HepG2 (cell line): ENCODE data around the gene SERPIND1. TPM values are rescaled to one million over a fixed set of nuclear protein-coding genes. Genes with fewer than 3 reads are reported as not detected.

ENCODE experiments used
- ATAC-seq: fragments of 200-7000 bp; cut with Tn5 transposase; 3 replicates; pipeline ENCODE4 v1.9.1; 2020; ENCODE audit warnings: mild to moderate bottlenecking, moderate library complexity
- BruUV-seq: library from RNA; stranded (reverse); fragments of 400-500 nt; replicated peaks from 2 replicates; lab custom pipeline; 2021; lab: Mats Ljungman, UMichigan
- CTCF ChIA-PET: fragments of 300-600 bp; formaldehyde crosslinking; extraction: SDS; loops from one replicate; lab custom pipeline; 2021; ENCODE audit warnings: low total read pairs, inconsistent platforms, low intra/inter-chr PET ratio; lab: Yijun Ruan, JAX
- POLR2A ChIA-PET: fragments of 350-600 bp; sonication (Branson Sonifier 250); formaldehyde crosslinking; loops from one replicate; lab custom pipeline; 2020; ENCODE audit warnings: antibody characterized with exemption, inconsistent platforms; lab: Yijun Ruan, JAX
- DNase-seq: peaks from one replicate; pipeline ENCODE4 v3.0.0-alpha.2; 2015; ENCODE audit warnings: low spot score
- FAIRE-seq: peaks from 3 replicates; lab custom pipeline; 2011; peaks lifted over from hg19 to GRCh38; lab: Jason Lieb, UNC
- H2AFZ ChIP-seq: one replicate; pipeline ENCODE4 v1.6.1; 2011; ENCODE audit warnings: low read length, inconsistent platforms
- H3K27ac ChIP-seq: fragments of 300-600 bp; 3 replicates; pipeline ENCODE4 v1.8.0; 2011; ENCODE audit warnings: mixed run types, mild to moderate bottlenecking, mixed read lengths, low read length, inconsistent platforms; ENCODE audit not compliant: insufficient read depth; ENCODE audit errors: extremely low read length
- H3K27me3 ChIP-seq, 2 experiments: fragments of 200-600 bp in 1 of 2; 2 replicates in 1 of 2; 3 replicates in 1 of 2; pipeline versions ENCODE4 v1.6.0 to v1.8.0; 2011; ENCODE audit warnings: low read length in 2 of 2, mild to moderate bottlenecking in 2 of 2, moderate library complexity in 2 of 2, inconsistent platforms in 1 of 2; ENCODE audit not compliant: insufficient read depth in 2 of 2, control insufficient read depth in 1 of 2
- H3K36me3 ChIP-seq, 2 experiments: fragments of 200-600 bp in 1 of 2; replicated peaks in 1 of 2; 2 replicates in 1 of 2; 3 replicates in 1 of 2; pipeline versions ENCODE4 v1.5.1 to v1.8.0; 2011; ENCODE audit warnings: low read length in 2 of 2, inconsistent platforms in 1 of 2; ENCODE audit not compliant: insufficient read depth in 2 of 2, control insufficient read depth in 1 of 2
- H3K4me1 ChIP-seq: 2 replicates; pipeline ENCODE4 v1.5.1; 2012; ENCODE audit warnings: low read length, inconsistent platforms; ENCODE audit not compliant: insufficient read depth
- H3K4me2 ChIP-seq: 2 replicates; pipeline ENCODE4 v1.6.0; 2011; ENCODE audit warnings: low read depth, low read length, inconsistent platforms
- H3K4me3 ChIP-seq, 3 experiments: fragments of 200-600 bp in 1 of 3; sonication (generic), shearing (Covaris generic) in 1 of 3; replicated peaks in 1 of 3; 2 replicates each; pipeline ENCODE4 v1.5.1; 2011 to 2016; ENCODE audit warnings: low read length in 3 of 3, inconsistent platforms in 2 of 3, low read depth in 2 of 3, mild to moderate bottlenecking in 2 of 3, control low read depth in 1 of 3, mixed read lengths in 1 of 3; ENCODE audit not compliant: insufficient read depth in 1 of 3
- H3K79me2 ChIP-seq: one replicate; pipeline ENCODE4 v1.6.1; 2011; ENCODE audit warnings: low read length, inconsistent platforms; ENCODE audit not compliant: insufficient read depth
- H3K9ac ChIP-seq: 2 replicates; pipeline ENCODE4 v1.6.0; 2011; ENCODE audit warnings: mild to moderate bottlenecking, low read depth, low read length, inconsistent platforms; ENCODE audit not compliant: insufficient read depth
- H3K9me3 ChIP-seq: 2 replicates; pipeline ENCODE4 v1.5.1; 2012; ENCODE audit warnings: mild to moderate bottlenecking, low read length
- H4K20me1 ChIP-seq: 2 replicates; pipeline ENCODE4 v1.6.0; 2011; ENCODE audit warnings: inconsistent platforms, mild to moderate bottlenecking, low read length, moderate library complexity; ENCODE audit not compliant: insufficient read depth
- AKAP8 ChIP-seq: sonication (generic); formaldehyde crosslinking; IDR thresholded peaks from 2 replicates; pipeline ENCODE4 v1.5.1; 2020; ENCODE audit warnings: mild to moderate bottlenecking, missing genetic modification reagents
- ATF7 ChIP-seq, 2 experiments: fragments of 450-650 bp in 1 of 2; sonication (generic) in 1 of 2; formaldehyde crosslinking in 1 of 2; IDR thresholded peaks; 2 replicates each; pipeline versions ENCODE4 v1.4.0 to v1.6.1; 2016 to 2020; ENCODE audit warnings: antibody characterized with exemption in 1 of 2, mild to moderate bottlenecking in 1 of 2, missing genetic modification reagents in 1 of 2
- CREB1 ChIP-seq, 2 experiments: fragments of 450-650 bp in 1 of 2; IDR thresholded peaks; 2 replicates each; pipeline ENCODE4 v1.6.1; 2016 to 2017; ENCODE audit warnings: control low read depth in 1 of 2, mild to moderate bottlenecking in 1 of 2, missing compliant biosample characterization in 1 of 2, missing genetic modification characterization in 1 of 2
- FOXO1 ChIP-seq: sonication (generic); formaldehyde crosslinking; IDR thresholded peaks from 2 replicates; pipeline ENCODE4 v1.4.0; 2020; ENCODE audit warnings: missing genetic modification reagents
- HMGA1 ChIP-seq: sonication (generic); formaldehyde crosslinking; conservative IDR thresholded peaks from 2 replicates; pipeline ENCODE4 v1.4.0; 2020; ENCODE audit warnings: missing genetic modification reagents
- PLRG1 ChIP-seq: fragments of 450-650 bp; conservative IDR thresholded peaks from 2 replicates; pipeline ENCODE4 v1.6.1; 2016
- ZFP41 ChIP-seq: sonication (generic); formaldehyde crosslinking; IDR thresholded peaks from 2 replicates; pipeline ENCODE4 v1.4.0; 2020; ENCODE audit warnings: mild to moderate bottlenecking, missing genetic modification reagents, borderline replicate concordance
- ZNF235 ChIP-seq: sonication (generic); formaldehyde crosslinking; IDR thresholded peaks from 2 replicates; pipeline ENCODE4 v1.8.1; 2023; ENCODE audit warnings: mild to moderate bottlenecking, missing genetic modification reagents, borderline replicate concordance
- ZNF256 ChIP-seq: sonication (generic); formaldehyde crosslinking; conservative IDR thresholded peaks from 2 replicates; pipeline ENCODE4 v1.4.0; 2020; ENCODE audit warnings: missing genetic modification reagents
- ZNF724P ChIP-seq: sonication (generic); formaldehyde crosslinking; IDR thresholded peaks from 2 replicates; pipeline ENCODE4 v1.8.0; 2022; ENCODE audit warnings: missing genetic modification reagents, borderline replicate concordance
- ZNF766 ChIP-seq: sonication (generic); formaldehyde crosslinking; IDR thresholded peaks from 2 replicates; pipeline ENCODE4 v1.5.0; 2020; ENCODE audit warnings: missing genetic modification reagents, borderline replicate concordance
- ZNF773 ChIP-seq: sonication (generic); formaldehyde crosslinking; IDR thresholded peaks from 2 replicates; pipeline ENCODE4 v1.4.0; 2020; ENCODE audit warnings: missing genetic modification reagents, borderline replicate concordance
- ZZZ3 ChIP-seq: sonication (generic); formaldehyde crosslinking; IDR thresholded peaks from 2 replicates; pipeline ENCODE4 v1.4.0; 2020; ENCODE audit warnings: missing genetic modification reagents, mild to moderate bottlenecking, borderline replicate concordance
- WGBS: methylation state at CpG from one replicate; pipeline ENCODE4 v1.1.6; 2017; ENCODE audit warnings: low lambda C conversion rate; 5-methylcytosine and 5-hydroxymethylcytosine counted together
- in situ Hi-C: cut with HindIII; loops from 2 replicates; pipeline ENCODE4 v1.10.0; 2017; ENCODE audit warnings: low pct_unique_long_range_greater_than_20kb; ENCODE audit not compliant: extremely low pct_ligation_motif_present
- intact Hi-C: fragments of 100-400 bp; cut with micrococcal nuclease; formaldehyde crosslinking; loops from one replicate; pipeline ENCODE4 v1.10.0; 2022; ENCODE audit not compliant: unreplicated experiment
- polyA plus RNA-seq, 8 experiments: library from polyadenylated mRNA; depleted of rRNA in 3 of 8; stranded (reverse) in 7 of 8; unstranded in 1 of 8; fragments of >200 nt; fragmentation: Illumina TruSeq in 4 of 8; extraction: Trizol in 4 of 8; gene quantifications; 2 replicates each; pipeline versions ENCODE4 v1.2.1 to v1.2.3, GENCODE V29; 2011 to 2016; ENCODE audit warnings: low read depth in 4 of 8, missing spikeins in 1 of 8, mixed read lengths in 1 of 8; ENCODE audit not compliant: insufficient read depth in 1 of 8
- total RNA-seq, 5 experiments: library from RNA; depleted of rRNA; stranded (reverse); fragments of >200 nt; fragmentation: Illumina TruSeq; extraction: Trizol; gene quantifications; 2 replicates each; pipeline ENCODE4 v1.2.3, GENCODE V29; 2016; ENCODE audit warnings: low read depth in 1 of 5
- TF ChIP-seq, protein P1 (sequence below): sonication (generic); formaldehyde crosslinking; IDR thresholded peaks from 2 replicates; pipeline ENCODE4 v1.8.0; 2022; ENCODE audit warnings: missing genetic modification reagents, mild to moderate bottlenecking, inconsistent platforms, borderline replicate concordance

SERPIND1 gene
- total and polyA plus RNA-seq, 2 of the 13 experiments (the other 11 are each of a cell fraction or from before 2014, with no cell fraction given) = 111 to 350 TPM

DNA sequence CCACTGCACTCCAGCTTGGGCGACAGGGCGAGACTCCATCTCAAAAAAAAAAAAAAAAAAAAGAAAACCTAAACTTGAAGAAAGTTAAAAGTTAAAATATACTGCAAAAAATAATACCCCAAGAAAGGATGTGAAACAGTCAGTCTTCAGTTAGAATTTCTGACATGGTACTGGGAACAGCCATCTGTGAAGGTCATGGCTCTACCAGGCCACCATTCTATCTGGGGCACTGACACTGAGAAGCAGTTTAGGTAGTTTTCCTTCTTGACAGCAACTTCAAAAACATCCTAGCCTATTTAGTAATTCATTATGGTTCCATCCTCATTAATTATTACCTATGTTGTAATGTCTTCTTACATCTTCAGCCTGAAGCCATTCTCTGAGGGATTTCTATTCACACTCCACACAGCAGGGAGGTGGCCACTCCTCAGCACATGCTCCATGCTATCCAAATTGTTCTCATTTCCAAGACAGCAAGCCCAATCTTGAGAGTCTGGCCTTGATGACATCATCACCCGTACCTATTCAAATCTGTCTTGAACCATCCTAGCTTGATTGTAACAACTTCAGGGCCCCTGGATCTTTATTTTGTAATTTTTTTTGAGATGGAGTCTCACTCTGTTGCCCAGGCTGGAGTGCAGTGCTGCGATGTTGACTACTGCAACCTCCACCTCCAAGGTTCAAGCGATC, 38.2 kb downstream of the SERPIND1 start (continued):
- TF ChIP-seq, protein P1, sequence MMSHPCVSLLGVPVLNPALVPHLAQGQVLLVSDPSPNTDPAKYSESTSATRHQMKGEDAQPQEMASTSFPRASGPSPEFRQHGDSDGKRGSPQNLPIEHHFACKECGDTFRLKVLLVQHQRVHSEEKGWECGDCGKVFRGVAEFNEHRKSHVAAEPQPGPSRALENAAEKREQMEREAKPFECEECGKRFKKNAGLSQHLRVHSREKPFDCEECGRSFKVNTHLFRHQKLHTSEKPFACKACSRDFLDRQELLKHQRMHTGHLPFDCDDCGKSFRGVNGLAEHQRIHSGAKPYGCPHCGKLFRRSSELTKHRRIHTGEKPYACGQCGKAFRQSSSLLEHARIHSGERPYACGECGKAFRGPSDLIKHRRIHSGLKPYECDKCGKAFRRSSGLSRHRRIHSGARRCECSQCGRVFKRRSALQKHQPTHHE (CRISPR knock-in tag) = no peak
- TF ChIP-seq ATF7 (IDR thresholded peaks at IDR 0.05) (peak; percentile 89), ATF7 (CRISPR knock-in tag; IDR thresholded peaks at IDR 0.05) (no peak), ZNF766 (CRISPR knock-in tag) (no peak), CREB1 (IDR thresholded peaks at IDR 0.05) (peak; percentile 62), CREB1 (CRISPR knock-in tag; IDR thresholded peaks at IDR 0.05) (no peak)

DNA sequence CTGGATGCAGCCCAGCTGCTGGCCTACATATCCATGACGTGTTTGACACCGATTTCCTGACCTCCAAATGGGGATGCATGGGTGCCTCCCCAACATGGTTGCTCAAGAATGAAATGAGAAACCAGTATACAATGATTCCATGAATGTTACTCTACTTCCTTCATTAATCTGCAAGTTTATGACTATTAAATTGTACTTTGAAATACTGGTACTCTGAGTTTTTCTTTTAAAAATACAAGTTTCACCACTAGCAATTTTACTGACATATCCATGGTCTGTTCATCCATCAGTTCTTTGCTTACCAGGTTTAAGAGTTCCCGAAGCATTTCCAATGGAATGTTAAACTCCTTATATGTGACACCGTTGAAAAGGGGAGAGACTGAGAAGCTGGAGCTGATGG, 39.1 kb downstream of the SERPIND1 start:
- Histone ChIP-seq H4K20me1 (no peaks in the 10 kb centered on the region), H3K4me1 (no peaks in the 10 kb centered on the region), H3K4me2 (no peak overlapping the region), H3K79me2 (no peaks in the 10 kb centered on the region), H3K4me3 (no peak overlapping the region), H3K9me3 (no peaks in the 10 kb centered on the region), H3K27me3 (no peaks in the 10 kb centered on the region), H3K9ac (no peak overlapping the region), H3K36me3 (peaks cover 11 to 60% of the 10 kb centered on the region in 2 experiments; a peak in 4 of 5 replicates), H2AFZ (no peak overlapping the region), H3K27ac (no peak overlapping the region)
- DNase-seq (no peak), FAIRE-seq (no peak), ATAC-seq (no peak)
- WGBS = 96% methylated on average over 4 of the region's 4 CpGs
- POLR2A ChIA-PET = no interaction called here
- no peak for TF ChIP-seq FOXO1
- TF ChIP-seq AKAP8 (CRISPR knock-in tag) = no peak
- no peak for TF ChIP-seq ZNF256 (CRISPR knock-in tag)
- TF ChIP-seq ZNF773 = no peak
- no peak for TF ChIP-seq ZNF235 (CRISPR knock-in tag)
- no peak for TF ChIP-seq ZFP41 (CRISPR knock-in tag)
- TF ChIP-seq ZZZ3 (CRISPR knock-in tag) = no peak
- no peak for TF ChIP-seq ZNF724P (CRISPR knock-in tag)
- TF ChIP-seq HMGA1 (CRISPR knock-in tag) = no peak
- no peak for TF ChIP-seq PLRG1
- intact Hi-C loops (no loop called here), in situ Hi-C loops (loop anchor here (10.0 kb wide), 1 partner anchor 62 kb away; no protein-coding TSS in a partner anchor)
- CTCF ChIA-PET = no interaction called here
- BruUV-seq = no TSS peak
